RWPE1 (cell line): ENCODE measurements around the gene DNAH11.
A peak's percentile ranks its signal among the peaks of the same experiment; 100 is the strongest.

Experiments
- CTCF ChIA-PET: fragments of 350-600 bp; sonication (Branson Sonifier 250); formaldehyde crosslinking; extraction: SDS; loops from one replicate; lab custom pipeline; 2021; lab: Yijun Ruan, JAX
- POLR2A ChIA-PET: fragments of 400-600 bp; formaldehyde crosslinking; extraction: SDS; loops from one replicate; lab custom pipeline; 2020; ENCODE audit warnings: antibody characterized with exemption; ENCODE audit not compliant: low non-redundant PET; lab: Yijun Ruan, JAX
- DNase-seq: peaks from one replicate; pipeline ENCODE4 v3.0.0; 2012; ENCODE audit warnings: low spot score
- H3K27ac ChIP-seq: fragments of 450-650 bp; 2 replicates; pipeline ENCODE4 v1.5.1; 2017
- CTCF ChIP-seq: fragments of 450-650 bp; conservative IDR thresholded peaks from 2 replicates; pipeline ENCODE4 v1.5.1; 2017; ENCODE audit warnings: low read depth, mild to moderate bottlenecking

The DNAH11 gene

GRCh38 chr7:21538936-21539495, 3.8 kb upstream of the DNAH11 start:
- H3K27ac ChIP-seq: no peak overlapping the region
- TF ChIP-seq CTCF: no peak
- POLR2A ChIA-PET: no interaction called here
- DNase-seq: no peak
- CTCF ChIA-PET: no interaction called here

GRCh38 chr7:21543528-21544302, 876 bp downstream of the DNAH11 start:
- DNase-seq: peak; percentile 18
- no peak for TF ChIP-seq CTCF
- H3K27ac ChIP-seq: no peak overlapping the region
- ChIA-PET CTCF (interaction anchor here (0.6 kb wide), 1 partner anchor 1511 kb away, joined by 6 read pairs; no protein-coding TSS in a partner anchor), POLR2A (no interaction called here)

GRCh38 chr7:21544303-21544656, 1.4 kb downstream of the DNAH11 start:
- TF ChIP-seq CTCF: no peak
- CTCF ChIA-PET: no interaction called here
- DNase-seq: no peak
- no peak overlapping the region for H3K27ac ChIP-seq
- POLR2A ChIA-PET: no interaction called here

- no peak for DNase-seq
- POLR2A ChIA-PET: no interaction called here
Measured at GRCh38 chr7:21544715-21545114, 1.9 kb downstream of the DNAH11 start.

GRCh38 chr7:21547501-21547900, 4.7 kb downstream of the DNAH11 start:
- CTCF ChIA-PET: no interaction called here
- H3K27ac ChIP-seq: no peak overlapping the region
- POLR2A ChIA-PET: no interaction called here
- no peak for TF ChIP-seq CTCF
- DNase-seq: no peak

More at GRCh38 chr7:21544715-21545114, 1.9 kb downstream of the DNAH11 start:
- no peak for TF ChIP-seq CTCF
- H3K27ac ChIP-seq: no peak overlapping the region
- CTCF ChIA-PET: no interaction called here

GRCh38 chr7:21548491-21548890, 5.7 kb downstream of the DNAH11 start:
- DNase-seq: no peak
- POLR2A ChIA-PET: no interaction called here
- H3K27ac ChIP-seq: no peak overlapping the region
- CTCF ChIA-PET: no interaction called here
- TF ChIP-seq CTCF: no peak
